Endothelial cell of umbilical vein (primary cell): ENCODE data around the gene CFAP61. TPM values are rescaled to one million over a fixed set of nuclear protein-coding genes. Genes with fewer than 3 reads are reported as not detected.

Source experiments
- BruUV-seq: library from RNA; stranded (reverse); fragments of 400-500 nt; replicated peaks from 2 replicates; lab custom pipeline; 2021; lab: Mats Ljungman, UMichigan
- CTCF ChIA-PET: fragments of 300-600, 350-600 bp; sonication (Branson Sonifier 250); formaldehyde crosslinking; loops from one replicate; lab custom pipeline; 2021; ENCODE audit warnings: antibody characterized with exemption, inconsistent platforms; lab: Charles Lee
- POLR2A ChIA-PET: fragments of 300-600, 350-600 bp; sonication (Branson Sonifier 250); formaldehyde crosslinking; loops from one replicate; lab custom pipeline; 2021; ENCODE audit warnings: antibody characterized with exemption, inconsistent platforms; lab: Charles Lee
- DNase-seq: peaks from one replicate; pipeline ENCODE4 v3.0.0-alpha.2; 2011; ENCODE audit warnings: low read depth, low spot score
- FAIRE-seq: peaks from 2 replicates; lab custom pipeline; 2011; peaks lifted over from hg19 to GRCh38; lab: Jason Lieb, UNC
- H2AFZ ChIP-seq: 2 replicates; pipeline ENCODE4 v1.6.0; 2012; ENCODE audit warnings: low read depth, low read length, control low read depth, inconsistent platforms
- H3K27ac ChIP-seq: 2 replicates; pipeline ENCODE4 v1.5.1; 2011; ENCODE audit warnings: low read depth, mild to moderate bottlenecking, control low read depth, low read length, moderate library complexity; ENCODE audit not compliant: insufficient read depth
- H3K27me3 ChIP-seq, 2 experiments: 2 replicates each; pipeline versions ENCODE4 v1.6.0 to v1.6.1; 2011; ENCODE audit warnings: low read length in 2 of 2, mixed read lengths in 1 of 2; ENCODE audit not compliant: control insufficient read depth in 2 of 2, insufficient read depth in 2 of 2
- H3K36me3 ChIP-seq, 2 experiments: 2 replicates in 1 of 2; 3 replicates in 1 of 2; pipeline ENCODE4 v1.5.1; 2011; ENCODE audit warnings: low read length in 2 of 2, mild to moderate bottlenecking in 1 of 2, moderate library complexity in 1 of 2; ENCODE audit not compliant: control insufficient read depth in 2 of 2, insufficient read depth in 2 of 2; ENCODE audit errors: extremely low read depth in 1 of 2
- H3K4me1 ChIP-seq: 3 replicates; pipeline ENCODE4 v1.5.1; 2011; ENCODE audit warnings: mild to moderate bottlenecking, low read length; ENCODE audit not compliant: control insufficient read depth, insufficient read depth; ENCODE audit errors: extremely low read depth
- H3K4me2 ChIP-seq: 2 replicates; pipeline ENCODE4 v1.6.1; 2011; ENCODE audit warnings: low read length, control low read depth, mixed read lengths; ENCODE audit not compliant: insufficient read depth
- H3K4me3 ChIP-seq, 3 experiments: fragments of 200-600 bp in 1 of 3; sonication (generic), shearing (Covaris generic) in 1 of 3; replicated peaks in 1 of 3; 2 replicates each; pipeline ENCODE4 v1.5.1; 2011 to 2016; ENCODE audit warnings: control low read depth in 3 of 3, low read length in 3 of 3, mild to moderate bottlenecking in 2 of 3, inconsistent platforms in 1 of 3, low read depth in 1 of 3, moderate library complexity in 1 of 3; ENCODE audit not compliant: insufficient read depth in 1 of 3
- H3K79me2 ChIP-seq: 2 replicates; pipeline ENCODE4 v1.6.0; 2012; ENCODE audit warnings: low read length, inconsistent platforms; ENCODE audit not compliant: control insufficient read depth, insufficient read depth
- H3K9ac ChIP-seq: replicated peaks from 2 replicates; pipeline ENCODE3; 2011; ENCODE audit warnings: low read length, control low read depth; ENCODE audit not compliant: insufficient read depth; ENCODE audit errors: extremely low read depth
- H3K9me1 ChIP-seq: replicated peaks from 3 replicates; pipeline ENCODE4 v1.6.0; 2011; ENCODE audit warnings: mild to moderate bottlenecking, low read length; ENCODE audit not compliant: control insufficient read depth, insufficient read depth; ENCODE audit errors: extremely low read depth
- H3K9me3 ChIP-seq: replicated peaks from 2 replicates; pipeline ENCODE4 v1.5.1; 2012; ENCODE audit warnings: low read length, inconsistent platforms; ENCODE audit not compliant: control insufficient read depth, insufficient read depth
- H4K20me1 ChIP-seq: replicated peaks from 2 replicates; pipeline ENCODE3; 2011; ENCODE audit warnings: mild to moderate bottlenecking, low read length; ENCODE audit not compliant: control insufficient read depth, insufficient read depth; ENCODE audit errors: extremely low read depth
- CTCF ChIP-seq, 2 donors: IDR thresholded peaks; 1 replicate in 1 of 2; 2 replicates in 1 of 2; pipeline ENCODE4 v1.5.1; 2011; ENCODE audit warnings: low read length in 2 of 2, mild to moderate bottlenecking in 2 of 2, moderate library complexity in 2 of 2, control low read depth in 1 of 2, inconsistent platforms in 1 of 2, low read depth in 1 of 2; ENCODE audit not compliant: insufficient read depth in 1 of 2; ENCODE audit errors: extremely low read depth in 1 of 2
- EZH2 ChIP-seq: IDR thresholded peaks from 2 replicates; pipeline ENCODE4 v1.6.1; 2012; ENCODE audit warnings: borderline replicate concordance, low read depth, mild to moderate bottlenecking, moderate library complexity, low read length, inconsistent platforms; ENCODE audit not compliant: severe bottlenecking
- FOS ChIP-seq: IDR thresholded peaks from 2 replicates; pipeline ENCODE4 v1.6.1; 2011; ENCODE audit warnings: mild to moderate bottlenecking, low read length, moderate library complexity, borderline replicate concordance; ENCODE audit not compliant: insufficient read depth
- GATA2 ChIP-seq: IDR thresholded peaks from 2 replicates; pipeline ENCODE4 v1.7.0; 2011; ENCODE audit warnings: low read depth, mild to moderate bottlenecking, moderate library complexity, mixed read lengths, low read length; ENCODE audit not compliant: insufficient read length, insufficient read depth
- JUN ChIP-seq: IDR thresholded peaks from 2 replicates; pipeline ENCODE4 v1.6.1; 2011; ENCODE audit warnings: borderline replicate concordance, low read depth; ENCODE audit not compliant: insufficient read length, insufficient read depth
- MAX ChIP-seq: IDR thresholded peaks from 2 replicates; pipeline ENCODE4 v1.6.1; 2011; ENCODE audit not compliant: insufficient read depth, insufficient read length
- MYC ChIP-seq: IDR thresholded peaks from one replicate; pipeline ENCODE4 v1.6.1; 2011; ENCODE audit warnings: mild to moderate bottlenecking, low read depth, low read length
- POLR2A ChIP-seq: IDR thresholded peaks from 2 replicates; pipeline ENCODE4 v1.6.1; 2012; ENCODE audit warnings: low read depth, mild to moderate bottlenecking, control low read depth, low read length
- POLR2AphosphoS5 ChIP-seq: IDR thresholded peaks from 2 replicates; pipeline ENCODE4 v1.6.1; 2012; ENCODE audit warnings: low read depth, mild to moderate bottlenecking, control low read depth, low read length, moderate library complexity; ENCODE audit not compliant: insufficient read depth
- dilution Hi-C: fragments of 300-500 bp; cut with MboI; formaldehyde crosslinking; loops from one replicate; pipeline ENCODE4 v1.15.0; 2019; ENCODE audit warnings: low sequenced_read_pairs; ENCODE audit not compliant: extremely low pct_ligation_motif_present
- intact Hi-C: fragments of 100-400 bp; cut with micrococcal nuclease; formaldehyde crosslinking; loops from one replicate; pipeline ENCODE4 v1.10.0; 2022
- polyA plus RNA-seq, 4 experiments: library from polyadenylated mRNA; depleted of rRNA in 3 of 4; stranded (reverse) in 3 of 4; unstranded in 1 of 4; fragments of >200 nt; gene quantifications; 2 replicates each; pipeline versions ENCODE4 v1.2.1 to v1.2.3, GENCODE V29; 2011 to 2012; ENCODE audit warnings: missing spikeins in 1 of 4
- total RNA-seq: library from RNA; stranded (reverse); gene quantifications from 2 replicates; pipeline ENCODE4 v1.2.3, GENCODE V29; 2021

Gene CFAP61
- total and polyA plus RNA-seq, 2 donors (not counting 3 experiments of a cell fraction or from before 2014, with no cell fraction given), result not detected

GRCh38 chr20:20277894-20278335 lies 225.6 kb downstream of the CFAP61 start:
- Histone ChIP-seq H3K4me3 (no peak overlapping the region), H3K36me3 (no peaks in the 10 kb centered on the region), H3K9me1 (no peaks in the 10 kb centered on the region), H3K4me1 (no peaks in the 10 kb centered on the region), H3K9me3 (no peaks in the 10 kb centered on the region), H4K20me1 (no peaks in the 10 kb centered on the region), H3K27me3 (peaks cover 2 to 9% of the 10 kb centered on the region in 2 experiments), H3K9ac (no peak overlapping the region), H3K27ac (no peak overlapping the region), H3K4me2 (no peak overlapping the region), H2AFZ (no peak overlapping the region), H3K79me2 (no peaks in the 10 kb centered on the region)
- FAIRE-seq (no peak), DNase-seq (no peak)
- TF ChIP-seq JUN (no peak), POLR2A (no peak), CTCF (IDR thresholded peaks at IDR 0.05; ENCODE audit: extremely low read depth in 1 of 2, insufficient read depth in 1 of 2, low read depth in 1 of 2, low read length in 2 of 2) (no peak), EZH2 (no peak), GATA2 (no peak), MAX (no peak), FOS (no peak), MYC (no peak), POLR2AphosphoS5 (no peak)
- intact Hi-C loops (no loop called here), dilution Hi-C loops (no loop called here)
- ChIA-PET CTCF (no interaction called here), POLR2A (no interaction called here)
- BruUV-seq, result no TSS peak
